GM19023 (cell line): ENCODE results near the gene MECR.

Experiments used
- ATAC-seq: cut with Tn5 transposase; IDR thresholded peaks from one replicate; pipeline ENCODE4 v1.9.1; 2021; ENCODE audit warnings: mild to moderate bottlenecking, moderate library complexity; ENCODE audit not compliant: unreplicated experiment

MECR gene

DNA sequence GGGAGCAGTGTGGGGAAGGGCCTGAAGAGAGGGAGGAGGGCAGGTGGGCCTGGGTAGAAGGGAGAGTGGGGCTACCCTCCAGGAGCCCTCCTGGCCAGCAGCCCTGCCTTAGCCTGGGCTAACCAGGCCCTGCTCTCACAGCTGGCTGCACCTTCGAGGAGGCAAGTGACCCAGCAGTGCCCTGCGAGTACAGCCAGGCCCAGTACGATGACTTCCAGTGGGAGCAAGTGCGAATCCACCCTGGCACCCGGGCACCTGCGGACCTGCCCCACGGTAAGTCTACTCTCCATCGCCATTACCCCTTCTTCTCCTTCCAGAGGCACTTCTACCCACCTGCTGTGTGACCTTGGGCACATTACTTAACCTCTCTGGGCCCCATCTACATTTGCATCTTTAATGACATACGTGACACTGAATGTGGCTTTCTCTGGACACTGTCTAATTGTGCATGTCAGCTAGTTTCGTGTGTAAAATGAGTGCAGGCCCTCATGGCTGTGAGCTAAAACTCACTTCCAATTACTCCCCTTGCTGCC, 24.5 kb upstream of the MECR start:
- ATAC-seq: no peak

- no peak for ATAC-seq
Measured at GRCh38 chr1:29254346-29254745, 23.6 kb upstream of the MECR start.

DNA sequence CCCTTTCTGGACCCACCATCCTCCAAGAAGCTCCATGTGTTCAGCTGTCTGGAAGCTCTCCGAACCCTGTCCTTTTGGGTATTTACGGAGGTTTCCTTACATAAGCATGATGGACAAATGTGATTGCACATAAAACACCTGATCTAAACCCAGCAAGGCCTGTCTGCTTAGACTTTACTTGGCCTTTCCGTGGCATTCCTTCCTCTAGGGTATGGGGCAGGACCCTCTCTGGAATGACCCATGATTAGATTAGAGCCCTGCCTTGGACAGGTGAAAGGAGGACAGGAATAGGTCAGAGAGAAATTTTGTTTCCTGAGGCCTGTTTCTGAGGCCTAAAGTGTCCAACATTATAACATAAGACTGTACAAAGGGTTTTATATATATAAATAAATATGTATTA, 22.4 kb upstream of the MECR start:
- no peak for ATAC-seq

DNA sequence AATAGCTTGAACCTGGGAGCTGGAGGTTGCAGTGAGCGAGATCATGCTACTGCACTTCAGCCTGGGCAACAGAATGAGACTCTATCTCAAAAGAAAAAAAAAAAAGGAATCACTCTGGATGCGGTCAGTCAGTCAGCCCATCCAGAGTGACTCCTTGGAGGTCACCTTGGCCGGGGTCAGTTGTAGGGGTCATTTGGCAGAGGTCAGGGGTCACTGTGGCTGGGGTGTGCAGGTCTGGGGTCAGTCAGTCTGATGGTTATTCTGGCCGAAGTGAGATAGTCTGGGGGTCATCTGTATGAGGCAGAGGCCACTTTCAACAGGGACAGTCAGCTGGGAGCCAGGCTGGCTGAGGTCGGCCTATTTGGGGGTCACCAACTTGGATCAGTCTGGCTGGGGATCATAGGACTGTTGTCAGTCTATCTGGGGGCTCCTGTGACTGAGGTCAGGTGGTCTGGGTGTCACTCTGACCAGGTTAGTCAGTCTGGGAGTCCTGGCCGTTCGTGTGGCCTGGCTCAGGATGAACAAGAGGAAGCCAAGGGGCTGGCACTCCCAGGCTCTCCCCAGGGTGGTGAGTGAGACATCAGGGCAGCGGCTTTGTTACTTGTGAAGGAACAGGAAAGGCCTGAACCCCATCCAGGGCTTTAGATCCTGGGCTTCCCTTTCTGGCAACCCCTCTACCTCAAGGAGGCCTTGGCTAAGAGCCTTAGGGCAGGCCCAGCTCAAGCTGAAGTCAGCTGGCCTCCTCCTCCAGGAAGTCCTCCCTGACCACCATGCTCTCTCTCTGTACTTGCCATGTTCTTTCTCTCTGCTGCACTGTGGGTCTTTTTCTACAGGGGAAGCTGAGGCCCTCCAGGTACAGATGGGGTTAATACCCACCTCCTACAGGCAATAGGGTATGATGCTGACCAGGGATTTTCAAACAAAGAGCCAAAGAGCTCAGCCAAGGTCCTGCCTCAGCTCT, 20.7 kb upstream of the MECR start:
- ATAC-seq: no peak

DNA sequence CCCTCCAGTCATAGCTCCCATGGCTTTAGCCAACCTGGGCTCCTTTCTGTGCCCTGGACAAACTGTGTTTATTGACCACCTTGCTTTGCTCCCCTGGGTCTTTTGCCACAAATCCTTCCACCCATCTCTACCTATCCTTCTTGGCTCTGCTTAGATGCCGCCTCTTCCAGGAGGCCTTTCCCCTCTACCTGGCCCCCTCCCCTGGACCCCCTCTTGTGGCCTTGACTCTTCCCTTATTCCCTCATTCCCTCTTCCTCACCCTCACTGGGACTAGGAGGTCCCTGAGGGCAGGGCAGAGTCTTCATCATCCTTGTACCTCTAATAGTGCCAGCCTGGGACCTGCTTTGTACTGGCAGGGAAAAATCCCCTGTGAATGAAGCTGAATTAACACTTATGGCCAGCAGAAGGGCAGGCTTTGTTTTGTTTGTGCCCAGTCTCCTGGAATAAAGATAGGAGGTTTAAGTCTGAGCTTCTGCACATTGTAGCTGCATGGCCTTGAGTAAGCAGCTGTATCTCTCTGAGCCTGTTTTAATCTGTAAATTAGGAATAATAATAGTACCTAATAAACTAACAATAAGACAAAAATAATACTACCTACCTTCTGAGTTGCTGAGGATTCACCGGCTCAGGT, 19.3 kb upstream of the MECR start:
- ATAC-seq: no peak

GRCh38 chr1:29249170-29249691, 18.5 kb upstream of the MECR start:
- no peak for ATAC-seq

GRCh38 chr1:29248409-29248808, 17.7 kb upstream of the MECR start:
- no peak for ATAC-seq

- no peak for ATAC-seq
Measured at GRCh38 chr1:29247571-29248273, 17.0 kb upstream of the MECR start.

DNA sequence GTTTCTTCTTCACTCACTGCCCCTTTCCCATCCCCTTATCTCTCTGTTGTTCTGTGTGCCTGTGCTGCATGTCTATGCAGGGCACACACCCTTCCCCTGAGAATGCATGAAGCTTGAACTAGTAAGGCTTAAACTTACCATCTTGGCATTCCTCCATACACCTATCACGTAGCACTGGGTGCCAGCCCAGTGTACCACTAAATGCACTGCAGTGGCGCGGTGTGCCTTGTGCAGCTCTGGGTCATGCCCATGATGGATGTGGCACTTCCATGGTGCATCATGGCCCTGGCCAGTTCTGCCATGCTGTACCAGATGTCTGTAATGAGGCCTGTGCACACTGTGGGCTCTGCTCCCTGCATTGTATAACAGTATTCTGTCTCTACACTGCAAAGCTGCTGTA, 16.3 kb upstream of the MECR start:
- no peak for ATAC-seq

GRCh38 chr1:29245876-29246275, 15.1 kb upstream of the MECR start:
- ATAC-seq: no peak

DNA sequence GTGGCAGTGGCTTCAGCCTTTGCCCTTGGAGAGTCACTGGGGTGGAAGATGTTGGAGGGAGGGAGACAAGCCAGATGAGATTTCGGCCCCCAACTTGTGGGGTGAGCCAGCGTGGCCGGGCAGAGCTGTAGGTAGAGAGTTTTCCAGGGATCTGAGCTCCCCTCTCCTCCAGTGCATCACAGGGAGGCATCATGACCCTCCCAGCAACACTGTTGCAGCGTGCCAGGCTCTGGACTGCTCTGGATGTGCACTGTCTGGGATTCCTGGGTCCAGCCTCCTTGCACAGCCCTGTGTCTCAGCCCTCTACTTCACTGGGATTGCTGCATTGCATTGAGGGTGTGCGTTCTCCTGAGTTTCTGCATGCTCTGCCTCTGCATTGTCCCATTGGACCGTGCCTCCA, 14.5 kb upstream of the MECR start:
- ATAC-seq: no peak

- ATAC-seq: no peak
Measured at GRCh38 chr1:29243871-29244200, 13.1 kb upstream of the MECR start.

- no peak for ATAC-seq
Measured at GRCh38 chr1:29243023-29243870, 12.5 kb upstream of the MECR start.

DNA sequence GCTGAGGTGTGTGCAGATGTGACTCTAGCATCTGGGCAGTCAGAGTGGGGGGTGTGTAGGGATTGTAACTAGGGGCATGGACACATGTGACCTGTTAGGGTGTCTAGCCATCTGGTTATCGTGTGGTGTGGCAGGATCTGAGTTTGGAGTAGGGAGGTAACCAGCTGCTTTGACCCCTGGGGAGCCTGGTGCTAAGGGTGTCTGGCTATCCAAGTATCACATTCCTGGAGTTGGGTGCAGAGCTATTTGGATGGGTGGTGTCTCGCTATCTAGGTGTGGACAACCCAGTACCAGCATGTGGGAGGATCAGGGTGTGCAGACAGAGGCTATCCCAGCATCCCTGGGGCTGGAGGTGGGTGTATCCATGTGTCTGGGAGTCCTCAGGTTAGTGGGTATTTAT, 10.3 kb upstream of the MECR start:
- no peak for ATAC-seq

GRCh38 chr1:29240400-29240837, 9.7 kb upstream of the MECR start:
- no peak for ATAC-seq

DNA sequence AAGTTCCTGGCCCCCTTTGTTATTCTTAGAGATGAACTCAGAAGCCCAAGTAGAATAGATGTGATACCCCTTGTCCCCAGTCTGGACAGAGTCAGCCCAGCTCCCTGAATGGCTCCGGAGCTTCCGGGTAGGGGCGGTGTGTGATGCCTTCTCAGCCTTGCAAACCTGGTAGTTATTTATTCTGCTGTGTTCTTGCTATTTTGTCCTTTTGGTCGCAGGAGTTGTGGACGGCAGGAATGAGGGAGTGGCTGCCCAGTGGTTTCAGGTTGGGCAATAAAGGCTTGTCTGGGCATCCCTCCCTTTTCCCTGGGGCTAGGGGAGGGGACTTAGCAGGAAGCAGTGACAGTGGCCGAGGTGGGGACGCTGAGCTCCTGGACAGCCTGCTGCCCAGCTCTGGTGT, 8.4 kb upstream of the MECR start:
- ATAC-seq: no peak

- no peak for ATAC-seq
Measured at GRCh38 chr1:29238620-29239002, 7.9 kb upstream of the MECR start.

- ATAC-seq: no peak
Measured at GRCh38 chr1:29237852-29238619, 7.3 kb upstream of the MECR start.

DNA sequence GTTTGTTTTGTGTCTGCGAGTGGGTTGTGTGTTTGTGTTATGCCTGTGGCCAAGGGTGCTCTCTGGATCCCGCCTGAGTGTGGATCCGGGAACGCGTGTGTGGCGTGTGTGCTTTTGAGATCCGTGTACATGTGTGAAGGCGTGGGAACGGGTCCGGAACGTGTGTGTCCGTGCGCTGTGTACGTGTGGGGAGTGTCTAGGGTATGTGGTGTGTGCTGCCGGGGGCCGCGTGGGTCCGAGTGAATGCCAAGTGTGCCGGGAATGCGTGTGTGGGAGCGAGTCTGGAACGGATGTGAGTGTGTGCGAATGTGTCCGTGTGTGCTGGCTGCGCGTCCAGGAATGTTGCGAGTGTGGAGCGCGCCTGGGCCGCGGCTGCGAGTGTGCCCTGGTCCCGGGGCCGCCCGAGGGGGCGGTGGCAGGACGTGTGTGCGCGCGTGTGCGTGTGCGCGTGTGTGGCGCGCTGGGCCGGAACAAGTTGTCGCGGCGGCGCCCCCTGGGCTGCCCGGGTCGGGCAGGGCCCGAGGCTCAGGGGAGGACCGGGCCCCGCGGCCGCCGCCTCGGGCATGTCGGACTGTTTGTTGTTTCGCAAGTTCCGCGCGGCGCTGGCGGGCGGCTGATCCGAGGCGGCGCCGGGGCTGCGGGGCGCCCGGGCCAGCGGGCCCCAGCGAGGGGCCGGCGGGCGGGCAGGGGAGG, 6.5 kb upstream of the MECR start:
- ATAC-seq: no peak
